Gastroesophageal sphincter (tissue), 4 donors: Measurements from ENCODE around the gene RAP1GAP2. TPM values are rescaled to one million over a fixed set of nuclear protein-coding genes. Genes with fewer than 3 reads are reported as not detected.

Source experiments
- ATAC-seq: fragments of 150-250 bp; one replicate; pipeline ENCODE4 v1.9.1; 2016; ENCODE audit warnings: mild to moderate bottlenecking, moderate library complexity
- H3K27ac ChIP-seq, 4 donors: fragments of 200-600 bp; sonication (generic) in 3 of 4; 1 replicate in 3 of 4; 2 replicates in 1 of 4; pipeline ENCODE4 v1.5.1; 2016 to 2019
- H3K27me3 ChIP-seq: fragments of 200-600 bp; sonication (generic); one replicate; pipeline ENCODE4 v1.5.1; 2019
- H3K36me3 ChIP-seq, 2 donors: fragments of 200-600 bp; sonication (generic); one replicate each; pipeline ENCODE4 v1.5.1; 2019; ENCODE audit warnings: control low read depth in 1 of 2
- H3K4me1 ChIP-seq, 3 donors: fragments of 200-600 bp; sonication (generic); 1 replicate in 2 of 3; 2 replicates in 1 of 3; pipeline ENCODE4 v1.5.1; 2016 to 2019; ENCODE audit warnings: control low read depth in 2 of 3
- H3K4me3 ChIP-seq, 2 donors: fragments of 200-600 bp; sonication (generic); one replicate each; pipeline ENCODE4 v1.5.1; 2019; ENCODE audit warnings: mild to moderate bottlenecking in 1 of 2, moderate library complexity in 1 of 2
- H3K9me3 ChIP-seq, 3 donors: fragments of 200-600 bp; sonication (generic); one replicate each; pipeline ENCODE4 v1.5.1; 2017 to 2019; ENCODE audit warnings: control low read depth in 2 of 3
- EP300 ChIP-seq: sonication (generic); formaldehyde crosslinking; IDR thresholded peaks from one replicate; pipeline ENCODE4 v1.6.1; 2017; ENCODE audit warnings: antibody characterized with exemption, mild to moderate bottlenecking
- POLR2A ChIP-seq, 2 donors: fragments of 450-650 bp; IDR thresholded peaks; one replicate each; pipeline ENCODE4 v1.6.1; 2017; ENCODE audit warnings: antibody characterized with exemption in 2 of 2, mild to moderate bottlenecking in 2 of 2, moderate library complexity in 1 of 2
- POLR2AphosphoS5 ChIP-seq: sonication (generic); formaldehyde crosslinking; IDR thresholded peaks from one replicate; pipeline ENCODE4 v1.6.1; 2017; ENCODE audit warnings: antibody characterized with exemption
- WGBS, 2 donors: methylation state at CpG; one replicate each; pipeline ENCODE4 v1.1.5; 2018; ENCODE audit warnings: low coverage in 1 of 2; 5-methylcytosine and 5-hydroxymethylcytosine counted together
- total RNA-seq, 4 donors: library from RNA; depleted of rRNA; stranded (reverse); fragments of >200 nt; gene quantifications; one replicate each; pipeline ENCODE4 v1.1.0, GENCODE V29; 2016
- TF ChIP-seq, protein P1 (sequence below), 4 experiments: fragments of 200-600 bp in 2 of 4; fragments of 450-650 bp in 2 of 4; sonication (generic) in 1 of 4; IDR thresholded peaks; one replicate each; pipeline ENCODE4 v1.5.1; 2017 to 2019; ENCODE audit warnings: antibody characterized with exemption in 4 of 4, mild to moderate bottlenecking in 2 of 4, moderate library complexity in 2 of 4

Gene RAP1GAP2
- total RNA-seq, 4 donors from 2014 or later: 8.8 to 19.5 (median 11.3) TPM

DNA sequence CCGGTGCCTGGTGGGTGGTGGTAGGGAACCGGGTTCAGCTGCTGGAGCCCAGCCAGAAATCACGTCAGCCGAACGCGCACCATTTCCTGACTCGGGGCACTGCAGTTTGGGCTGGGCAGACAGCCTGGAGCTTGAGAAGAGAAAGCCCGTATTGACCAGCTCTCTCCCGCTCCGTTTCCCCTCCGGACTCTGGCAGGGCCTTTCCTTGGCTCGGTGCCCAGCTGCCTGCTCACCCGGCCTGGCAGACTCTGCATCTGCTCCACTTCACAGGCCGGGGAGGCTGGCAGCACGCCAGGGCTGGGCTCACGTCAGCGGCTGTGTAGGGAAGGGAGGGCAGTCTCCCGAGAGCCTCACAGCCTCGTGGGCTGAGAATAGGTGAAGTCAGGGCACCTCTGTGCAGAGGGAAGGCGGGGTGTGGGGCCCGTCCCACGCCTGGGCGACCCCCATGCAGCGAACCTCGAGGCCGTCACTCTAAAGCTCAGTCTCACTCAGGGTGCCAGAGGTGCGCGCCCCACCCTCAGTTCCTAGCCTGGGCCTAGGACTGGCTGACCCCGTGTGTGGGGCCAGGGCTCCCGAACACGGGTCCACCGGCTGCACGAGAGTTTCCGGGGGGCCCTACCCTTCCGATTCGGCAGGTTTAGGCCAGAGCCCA is 208.0 kb downstream of the RAP1GAP2 start:
- H3K4me1 ChIP-seq: peaks cover 0 to 39% (median 21%) of the 10 kb centered on the region in 3 donors
- TF ChIP-seq POLR2AphosphoS5 (peak; percentile 93), EP300 (peak; percentile 20), POLR2A (IDR thresholded peaks at IDR 0.05) (no peak)
- TF ChIP-seq, protein P1, sequence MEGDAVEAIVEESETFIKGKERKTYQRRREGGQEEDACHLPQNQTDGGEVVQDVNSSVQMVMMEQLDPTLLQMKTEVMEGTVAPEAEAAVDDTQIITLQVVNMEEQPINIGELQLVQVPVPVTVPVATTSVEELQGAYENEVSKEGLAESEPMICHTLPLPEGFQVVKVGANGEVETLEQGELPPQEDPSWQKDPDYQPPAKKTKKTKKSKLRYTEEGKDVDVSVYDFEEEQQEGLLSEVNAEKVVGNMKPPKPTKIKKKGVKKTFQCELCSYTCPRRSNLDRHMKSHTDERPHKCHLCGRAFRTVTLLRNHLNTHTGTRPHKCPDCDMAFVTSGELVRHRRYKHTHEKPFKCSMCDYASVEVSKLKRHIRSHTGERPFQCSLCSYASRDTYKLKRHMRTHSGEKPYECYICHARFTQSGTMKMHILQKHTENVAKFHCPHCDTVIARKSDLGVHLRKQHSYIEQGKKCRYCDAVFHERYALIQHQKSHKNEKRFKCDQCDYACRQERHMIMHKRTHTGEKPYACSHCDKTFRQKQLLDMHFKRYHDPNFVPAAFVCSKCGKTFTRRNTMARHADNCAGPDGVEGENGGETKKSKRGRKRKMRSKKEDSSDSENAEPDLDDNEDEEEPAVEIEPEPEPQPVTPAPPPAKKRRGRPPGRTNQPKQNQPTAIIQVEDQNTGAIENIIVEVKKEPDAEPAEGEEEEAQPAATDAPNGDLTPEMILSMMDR (IDR thresholded peaks at IDR 0.05): peak in 1 of 4 experiments; percentile 4
- H3K4me3 ChIP-seq: peak overlapping the region in 1 of 2 donors; percentile 41
- no CpG with 5 or more reads among the region's 36 CpGs for WGBS, 2 donors
- peaks cover 0 to 21% of the 10 kb centered on the region in 2 donors for H3K36me3 ChIP-seq
- ATAC-seq: peak; percentile 96
- H3K9me3 ChIP-seq: no peaks in the 10 kb centered on the region
- peak overlapping the region; percentile 24 to 90 (median 88) for H3K27ac ChIP-seq
- no peaks in the 10 kb centered on the region for H3K27me3 ChIP-seq

DNA sequence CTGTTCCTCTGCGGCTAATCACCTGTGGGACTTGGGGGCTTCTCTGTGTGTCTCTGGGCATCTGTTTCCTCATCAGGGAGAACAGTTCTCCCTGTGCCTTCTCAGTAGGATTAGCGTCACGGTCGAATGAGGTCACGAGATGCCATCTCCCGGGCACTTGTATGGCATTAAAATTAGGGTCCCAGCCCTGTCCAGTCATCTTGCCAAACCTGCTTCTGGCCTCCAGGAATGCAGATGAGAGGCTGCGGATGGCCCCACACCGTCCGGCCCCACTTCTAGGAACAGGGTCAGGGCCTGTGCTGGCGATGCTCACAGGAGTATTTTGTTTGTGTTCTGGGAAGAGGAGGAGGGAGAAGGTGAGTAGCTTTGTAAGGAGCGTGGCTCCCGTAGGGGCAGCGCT is 208.7 kb downstream of the RAP1GAP2 start:
- no peaks in the 10 kb centered on the region for H3K9me3 ChIP-seq
- WGBS, 2 donors: 100% methylated on average over 2 of the region's 13 CpGs; no CpG with 5 or more reads in 1 of the 2 donors
- no peak for TF ChIP-seq EP300
- TF ChIP-seq, protein P1 (IDR thresholded peaks at IDR 0.05): no peak
- TF ChIP-seq POLR2AphosphoS5: no peak
- TF ChIP-seq POLR2A (IDR thresholded peaks at IDR 0.05): no peak
- peak overlapping the region; percentile 19 to 90 (median 88) for H3K27ac ChIP-seq
- H3K4me3 ChIP-seq: peak overlapping the region in 1 of 2 donors; percentile 41
- H3K27me3 ChIP-seq: no peaks in the 10 kb centered on the region
- H3K4me1 ChIP-seq: peaks cover 0 to 39% (median 21%) of the 10 kb centered on the region in 3 donors
- H3K36me3 ChIP-seq: peaks cover 0 to 27% of the 10 kb centered on the region in 2 donors
- no peak for ATAC-seq

DNA sequence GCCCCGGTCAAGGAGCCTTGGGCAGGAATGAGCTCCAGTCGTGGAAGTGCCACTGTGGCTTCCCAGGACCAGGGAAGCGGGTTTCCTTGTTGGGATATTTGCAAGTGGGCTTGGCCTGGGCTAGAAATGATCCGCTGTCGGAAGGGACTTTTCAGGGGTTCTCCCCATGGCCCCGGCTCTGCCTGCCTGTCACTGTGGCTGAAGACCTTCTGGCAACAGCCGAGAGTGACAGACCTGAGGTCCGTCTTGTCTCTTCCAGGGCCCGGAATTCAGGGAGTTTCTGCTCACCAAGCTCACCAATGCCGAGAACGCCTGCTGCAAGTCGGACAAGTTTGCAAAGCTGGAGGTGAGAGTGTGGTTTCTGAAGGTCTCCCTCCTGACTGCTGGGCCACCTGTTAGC is 209.5 kb downstream of the RAP1GAP2 start:
- no peak for ATAC-seq
- H3K9me3 ChIP-seq: no peaks in the 10 kb centered on the region
- H3K27me3 ChIP-seq: no peaks in the 10 kb centered on the region
- peak overlapping the region in 1 of 4 donors; percentile 90 for H3K27ac ChIP-seq
- peaks cover 0 to 28% of the 10 kb centered on the region in 2 donors for H3K36me3 ChIP-seq
- WGBS, 2 donors: 100% methylated on average over 2 to 3 of the region's 12 CpGs
- H3K4me1 ChIP-seq: peaks cover 0 to 39% (median 21%) of the 10 kb centered on the region in 3 donors
- TF ChIP-seq POLR2AphosphoS5: no peak
- no peak for TF ChIP-seq POLR2A (IDR thresholded peaks at IDR 0.05)
- TF ChIP-seq EP300: no peak
- TF ChIP-seq, protein P1 (IDR thresholded peaks at IDR 0.05): no peak
- H3K4me3 ChIP-seq: no peak overlapping the region

DNA sequence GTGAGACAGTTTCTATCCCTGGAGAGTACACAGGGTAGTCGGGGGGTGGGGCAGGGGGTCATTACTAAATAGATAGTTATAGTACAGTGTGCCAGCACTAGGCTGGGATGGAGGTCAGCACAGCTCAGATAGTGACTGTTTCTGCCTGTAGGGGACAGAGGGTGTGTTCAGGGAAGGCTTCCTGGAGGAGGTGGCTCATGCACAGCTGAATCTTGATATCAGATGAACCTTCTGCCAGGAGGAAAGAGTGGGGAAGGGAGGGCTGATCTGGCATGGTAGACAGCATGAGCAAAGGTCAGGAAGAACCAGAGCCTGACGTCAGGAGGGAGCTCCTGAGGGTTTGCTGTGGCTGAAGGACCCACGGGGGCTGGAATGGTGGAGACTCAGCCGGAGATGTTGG is 210.6 kb downstream of the RAP1GAP2 start:
- WGBS, 2 donors: 80 to 81% methylated on average over 3 of the region's 4 CpGs

More for the DNA sequence above, 210.6 kb downstream of the RAP1GAP2 start:
- no peaks in the 10 kb centered on the region for H3K9me3 ChIP-seq
- no peak overlapping the region for H3K27ac ChIP-seq
- TF ChIP-seq EP300 (no peak), POLR2A (IDR thresholded peaks at IDR 0.05) (no peak), POLR2AphosphoS5 (no peak)
- TF ChIP-seq, protein P1 (IDR thresholded peaks at IDR 0.05): no peak
- H3K4me3 ChIP-seq: no peak overlapping the region
- ATAC-seq: no peak
- peaks cover 0 to 28% of the 10 kb centered on the region in 2 donors for H3K36me3 ChIP-seq
- H3K4me1 ChIP-seq: peaks cover 0 to 39% (median 21%) of the 10 kb centered on the region in 3 donors
- H3K27me3 ChIP-seq: no peaks in the 10 kb centered on the region
